GM23338 (cell line): ENCODE results near the gene ETV4. TPM values are rescaled to one million over a fixed set of nuclear protein-coding genes. Genes with fewer than 3 reads are reported as not detected.

ENCODE experiments used
- CREB1 ChIP-seq: fragments of 250-450 bp; sonication (Bioruptor Pico); IDR thresholded peaks from 2 replicates; pipeline ENCODE4 v1.5.0; 2020; ENCODE audit warnings: low read depth, mild to moderate bottlenecking, moderate library complexity
- CTCF ChIP-seq, 2 experiments: fragments of 200-600 bp in 1 of 2; sonication (generic) in 1 of 2; conservative IDR thresholded peaks; 2 replicates each; pipeline versions ENCODE4 v1.5.1 to v1.6.1; 2016 to 2017; ENCODE audit warnings: antibody characterized with exemption in 2 of 2, low read depth in 2 of 2, mild to moderate bottlenecking in 2 of 2, moderate library complexity in 1 of 2
- ETS1 ChIP-seq: IDR thresholded peaks from 2 replicates; pipeline ENCODE4 v1.6.1; 2016; ENCODE audit warnings: antibody characterized with exemption
- EZH2 ChIP-seq: fragments of 200-600 bp; sonication (generic); IDR thresholded peaks from one replicate; pipeline ENCODE4 v1.8.0; 2017; ENCODE audit warnings: antibody characterized with exemption, mild to moderate bottlenecking, low read depth; ENCODE audit not compliant: unreplicated experiment
- EZH2phosphoT487 ChIP-seq: fragments of 200-600 bp; sonication (generic); IDR thresholded peaks from one replicate; pipeline ENCODE4 v1.8.1; 2018; ENCODE audit warnings: antibody characterized with exemption; ENCODE audit not compliant: unreplicated experiment
- JUNB ChIP-seq: IDR thresholded peaks from one replicate; pipeline ENCODE4 v1.6.1; 2016; ENCODE audit warnings: antibody characterized with exemption; ENCODE audit not compliant: unreplicated experiment
- REST ChIP-seq: IDR thresholded peaks from one replicate; pipeline ENCODE4 v1.6.1; 2018; ENCODE audit warnings: antibody characterized with exemption; ENCODE audit not compliant: unreplicated experiment
- STAT1 ChIP-seq: IDR thresholded peaks from one replicate; pipeline ENCODE4 v1.6.1; 2016; ENCODE audit warnings: antibody characterized with exemption; ENCODE audit not compliant: unreplicated experiment
- ZNF114 ChIP-seq: fragments of 250-450 bp; sonication (Bioruptor Pico); IDR thresholded peaks from 2 replicates; pipeline ENCODE4 v1.5.0; 2020; ENCODE audit warnings: mild to moderate bottlenecking, moderate library complexity
- ZNF462 ChIP-seq: fragments of 250-450 bp; sonication (Bioruptor Pico); IDR thresholded peaks from 2 replicates; pipeline ENCODE4 v1.5.0; 2020; ENCODE audit warnings: mild to moderate bottlenecking, moderate library complexity
- polyA plus RNA-seq: library from polyadenylated mRNA; unstranded; fragments of >200 nt; fragmentation: Nextera tagmentation; extraction: Ambion mirVana; gene quantifications from 2 replicates; pipeline ENCODE4 v1.2.1, GENCODE V29; 2016
- total RNA-seq: library from RNA; depleted of rRNA; stranded (reverse); fragments of >200 nt; shearing (Covaris generic); gene quantifications from 2 replicates; pipeline ENCODE4 v1.2.3, GENCODE V29; 2014

ETV4 gene
- total and polyA plus RNA-seq, 2 experiments from 2014 or later, result 97.2 to 149 TPM

GRCh38 chr17:43570518-43570928 lies 24.4 kb upstream of the ETV4 start (continued):
- TF ChIP-seq ZNF462 (CRISPR knock-in tag), result no peak
- no peak for TF ChIP-seq EZH2phosphoT487
- TF ChIP-seq ETS1, result no peak
- TF ChIP-seq ZNF114 (CRISPR knock-in tag), result no peak
- TF ChIP-seq REST, result no peak
- TF ChIP-seq JUNB, result no peak
- TF ChIP-seq CREB1 (CRISPR knock-in tag), result no peak
- no peak for TF ChIP-seq CTCF (conservative IDR thresholded peaks at IDR 0.05; ENCODE audit: low read depth in 2 of 2)
- no peak for TF ChIP-seq EZH2
- no peak for TF ChIP-seq STAT1
